ENCODE results near the gene SEMA5B.

Gene SEMA5B

DNA sequence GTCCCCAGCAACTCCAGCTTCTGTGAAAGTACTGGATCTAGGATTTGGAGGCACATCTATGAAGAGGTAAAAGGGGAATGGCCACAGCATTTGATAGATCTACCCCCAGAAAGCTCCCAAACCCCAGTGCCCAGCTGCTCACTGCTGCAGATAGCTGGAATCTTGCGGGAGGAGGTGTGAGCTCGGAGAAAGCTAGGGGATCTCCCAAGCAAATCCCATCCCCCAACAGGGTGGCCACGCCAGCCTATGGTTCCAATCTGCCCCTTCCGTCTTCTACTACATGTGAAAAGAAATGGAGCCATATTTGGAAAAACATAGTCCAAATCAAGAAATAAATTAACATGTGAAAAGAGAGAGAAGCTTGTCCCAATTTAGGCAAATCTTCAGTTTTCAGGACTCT, 42.0 kb downstream of the SEMA5B start:
- TF ChIP-seq CTCF (conservative IDR thresholded peaks at IDR 0.05; ENCODE audit: low read depth, low read length), result no peak
- Histone ChIP-seq H3K4me3 (IDR thresholded peaks at IDR 0.05; ENCODE audit: insufficient read depth, low read depth, low read length) (no peak overlapping the region), H4K20me1 (ENCODE audit: insufficient read depth) (no peaks in the 10 kb centered on the region), H3K4me1 (ENCODE audit: low read depth, poor library complexity, severe bottlenecking) (no peaks in the 10 kb centered on the region), H2AFZ (ENCODE audit: low read depth) (no peak overlapping the region), H3K27me3 (ENCODE audit: insufficient read depth, low read depth) (no peaks in the 10 kb centered on the region), H3K79me2 (ENCODE audit: insufficient read depth, low read depth) (no peaks in the 10 kb centered on the region), H3K36me3 (ENCODE audit: insufficient read depth) (no peaks in the 10 kb centered on the region), H3K27ac (no peak overlapping the region), H3K4me2 (no peak overlapping the region), H3K9ac (no peak overlapping the region)

DNA sequence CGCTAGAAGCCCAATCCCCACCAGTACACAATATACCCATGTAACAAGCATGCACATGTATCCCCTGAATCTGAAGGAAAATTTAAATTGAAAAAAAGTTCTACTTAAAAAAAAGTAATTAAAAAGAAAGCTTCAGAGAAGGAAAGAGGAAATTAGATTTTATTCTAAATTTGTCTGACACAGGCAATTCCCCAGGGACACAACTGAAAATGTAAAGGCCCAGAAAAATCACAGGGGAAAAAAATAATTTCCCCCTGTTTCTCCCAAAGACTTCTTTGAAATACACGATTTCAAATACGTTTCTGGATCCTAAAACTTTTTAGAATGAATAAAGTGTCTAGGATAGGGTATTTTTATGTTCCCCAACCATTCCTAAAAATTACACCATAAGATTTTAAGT, 42.9 kb downstream of the SEMA5B start:
- H3K27me3 ChIP-seq (ENCODE audit: insufficient read depth, low read depth), result no peaks in the 10 kb centered on the region
- no peak overlapping the region for H3K9ac ChIP-seq
- H3K27ac ChIP-seq, result no peak overlapping the region
- no peaks in the 10 kb centered on the region for H3K79me2 ChIP-seq (ENCODE audit: insufficient read depth, low read depth)
- H3K4me2 ChIP-seq, result no peak overlapping the region
- H3K36me3 ChIP-seq (ENCODE audit: insufficient read depth), result no peaks in the 10 kb centered on the region
- TF ChIP-seq CTCF (conservative IDR thresholded peaks at IDR 0.05; ENCODE audit: low read depth, low read length), result no peak
- H4K20me1 ChIP-seq (ENCODE audit: insufficient read depth), result no peaks in the 10 kb centered on the region
- H3K4me3 ChIP-seq (IDR thresholded peaks at IDR 0.05; ENCODE audit: insufficient read depth, low read depth, low read length), result no peak overlapping the region
- H3K4me1 ChIP-seq (ENCODE audit: low read depth, poor library complexity, severe bottlenecking), result no peaks in the 10 kb centered on the region
- no peak overlapping the region for H2AFZ ChIP-seq (ENCODE audit: low read depth)

- Histone ChIP-seq H3K4me1 (ENCODE audit: low read depth, poor library complexity, severe bottlenecking) (no peaks in the 10 kb centered on the region), H3K27ac (no peak overlapping the region)
These were observed 43.6 kb downstream of the SEMA5B start for GRCh38 chr3:122984007-122984406.

GRCh38 chr3:122982216-122983185, 45.1 kb downstream of the SEMA5B start:
- no peaks in the 10 kb centered on the region for H3K27me3 ChIP-seq (ENCODE audit: insufficient read depth, low read depth)
- no peaks in the 10 kb centered on the region for H3K36me3 ChIP-seq (ENCODE audit: insufficient read depth)
- no peak overlapping the region for H3K27ac ChIP-seq
- H4K20me1 ChIP-seq (ENCODE audit: insufficient read depth), result no peaks in the 10 kb centered on the region
- no peak overlapping the region for H3K4me2 ChIP-seq
- H3K4me1 ChIP-seq (ENCODE audit: low read depth, poor library complexity, severe bottlenecking), result no peaks in the 10 kb centered on the region
- no peak overlapping the region for H3K9ac ChIP-seq
- TF ChIP-seq CTCF (conservative IDR thresholded peaks at IDR 0.05; ENCODE audit: low read depth, low read length), result no peak
- no peak overlapping the region for H3K4me3 ChIP-seq (IDR thresholded peaks at IDR 0.05; ENCODE audit: insufficient read depth, low read depth, low read length)
- no peak overlapping the region for H2AFZ ChIP-seq (ENCODE audit: low read depth)
- H3K79me2 ChIP-seq (ENCODE audit: insufficient read depth, low read depth), result no peaks in the 10 kb centered on the region

More at GRCh38 chr3:122984007-122984406, 43.6 kb downstream of the SEMA5B start:
- no peaks in the 10 kb centered on the region for H4K20me1 ChIP-seq (ENCODE audit: insufficient read depth)
- H3K79me2 ChIP-seq (ENCODE audit: insufficient read depth, low read depth), result no peaks in the 10 kb centered on the region
- TF ChIP-seq CTCF (conservative IDR thresholded peaks at IDR 0.05; ENCODE audit: low read depth, low read length), result no peak
- no peak overlapping the region for H2AFZ ChIP-seq (ENCODE audit: low read depth)
- H3K4me2 ChIP-seq, result no peak overlapping the region
- H3K9ac ChIP-seq, result no peak overlapping the region
- no peaks in the 10 kb centered on the region for H3K36me3 ChIP-seq (ENCODE audit: insufficient read depth)
- H3K4me3 ChIP-seq (IDR thresholded peaks at IDR 0.05; ENCODE audit: insufficient read depth, low read depth, low read length), result no peak overlapping the region
- H3K27me3 ChIP-seq (ENCODE audit: insufficient read depth, low read depth), result no peaks in the 10 kb centered on the region

Measured in KMS-11 (cell line).